SK-N-SH treated with all-trans-retinoic acid at 6 μM for 48 hours (cell line): ENCODE measurements around the gene CEP89.

Experiments used
- ARNTL ChIP-seq: fragments of 450-650 bp; formaldehyde crosslinking; IDR thresholded peaks from 2 replicates; pipeline ENCODE4 v1.5.0; 2020; ENCODE audit warnings: low read depth, mild to moderate bottlenecking, moderate library complexity, borderline replicate concordance
- BACH2 ChIP-seq: fragments of 250-450 bp; sonication (Bioruptor Pico); IDR thresholded peaks from 2 replicates; pipeline ENCODE4 v1.9.0; 2021; ENCODE audit warnings: mild to moderate bottlenecking, borderline replicate concordance
- CREB5 ChIP-seq: fragments of 250-450 bp; sonication (Bioruptor Pico); IDR thresholded peaks from 2 replicates; pipeline ENCODE4 v1.5.1; 2020; ENCODE audit warnings: low read depth, mild to moderate bottlenecking, moderate library complexity
- OSR1 ChIP-seq: fragments of 250-450 bp; sonication (Bioruptor Pico); IDR thresholded peaks from 2 replicates; pipeline ENCODE4 v1.8.0; 2022; ENCODE audit warnings: moderate library complexity, mild to moderate bottlenecking, inconsistent platforms
- PATZ1 ChIP-seq: fragments of 250-450 bp; sonication (Bioruptor Pico); IDR thresholded peaks from 2 replicates; pipeline ENCODE4 v1.8.0; 2020; ENCODE audit warnings: mild to moderate bottlenecking, moderate library complexity, borderline replicate concordance
- RARB ChIP-seq: fragments of 250-450 bp; sonication (Bioruptor Pico); IDR thresholded peaks from 2 replicates; pipeline ENCODE4 v1.8.0; 2021; ENCODE audit warnings: mild to moderate bottlenecking, moderate library complexity
- TOX ChIP-seq: fragments of 250-450 bp; sonication (Bioruptor Pico); IDR thresholded peaks from 2 replicates; pipeline ENCODE4 v1.8.0; 2021; ENCODE audit warnings: mild to moderate bottlenecking, moderate library complexity, borderline replicate concordance
- ZFP30 ChIP-seq: fragments of 450-650 bp; formaldehyde crosslinking; IDR thresholded peaks from 2 replicates; pipeline ENCODE4 v1.5.0; 2022; ENCODE audit warnings: mild to moderate bottlenecking, moderate library complexity
- ZNF70 ChIP-seq: fragments of 450-650 bp; formaldehyde crosslinking; IDR thresholded peaks from 2 replicates; pipeline ENCODE4 v1.5.0; 2020; ENCODE audit warnings: mild to moderate bottlenecking, moderate library complexity
- ZNF8 ChIP-seq: fragments of 450-650 bp; formaldehyde crosslinking; IDR thresholded peaks from 2 replicates; pipeline ENCODE4 v1.5.0; 2020; ENCODE audit warnings: mild to moderate bottlenecking, moderate library complexity

GRCh38 chr19:32852216-32852615, 119.5 kb downstream of the CEP89 start:
- TF ChIP-seq ZFP30 (CRISPR knock-in tag) (no peak), TOX (CRISPR knock-in tag) (no peak), PATZ1 (no peak), ARNTL (CRISPR knock-in tag) (no peak), BACH2 (CRISPR knock-in tag) (no peak), ZNF8 (CRISPR knock-in tag) (no peak), CREB5 (CRISPR knock-in tag) (no peak), ZNF70 (CRISPR knock-in tag) (no peak), RARB (CRISPR knock-in tag) (no peak), OSR1 (no peak)
